IMR-90 (cell line): ENCODE measurements around the gene ATG3. TPM values are rescaled to one million over a fixed set of nuclear protein-coding genes. Genes with fewer than 3 reads are reported as not detected.
A peak's percentile ranks its signal among the peaks of the same experiment; 100 is the strongest.

Source experiments
- ATAC-seq: fragments of 200-7000 bp; cut with Tn5 transposase; 2 replicates; pipeline ENCODE4 v1.9.1; 2020; ENCODE audit warnings: low read depth, mild to moderate bottlenecking, moderate library complexity
- BruUV-seq: library from RNA; stranded (reverse); fragments of 400-500 nt; replicated peaks from 2 replicates; lab custom pipeline; 2021; lab: Mats Ljungman, UMichigan
- CTCF ChIA-PET: fragments of 300-600 bp; formaldehyde crosslinking; extraction: SDS; loops from one replicate; lab custom pipeline; 2021; ENCODE audit warnings: antibody characterized with exemption; lab: Yijun Ruan, JAX
- POLR2A ChIA-PET: fragments of 300-600 bp; sonication (Branson Sonifier 250); formaldehyde crosslinking; loops from one replicate; lab custom pipeline; 2022; ENCODE audit warnings: antibody characterized with exemption; ENCODE audit not compliant: unreplicated experiment; lab: Charles Lee
- DNase-seq: peaks from one replicate; pipeline ENCODE4 v3.0.0; 2013
- H2AFZ ChIP-seq: replicated peaks from 2 replicates; pipeline ENCODE3; 2013; ENCODE audit warnings: low read length, mild to moderate bottlenecking; ENCODE audit not compliant: poor library complexity
- H2AK5ac ChIP-seq: 2 replicates; pipeline ENCODE4 v1.6.1; 2013; ENCODE audit warnings: low read depth, low read length, inconsistent platforms
- H2AK9ac ChIP-seq: replicated peaks from 2 replicates; pipeline ENCODE3; 2013; ENCODE audit warnings: mild to moderate bottlenecking, low read depth, low read length, moderate library complexity; ENCODE audit not compliant: poor library complexity
- H2BK120ac ChIP-seq: 2 replicates; pipeline ENCODE4 v1.6.1; 2013; ENCODE audit warnings: low read depth, low read length, inconsistent platforms
- H2BK15ac ChIP-seq: 3 replicates; pipeline ENCODE4 v1.6.1; 2013; ENCODE audit warnings: low read depth, low read length, inconsistent platforms
- H2BK20ac ChIP-seq: 2 replicates; pipeline ENCODE4 v1.6.1; 2013; ENCODE audit warnings: low read depth, mild to moderate bottlenecking, inconsistent platforms, low read length, moderate library complexity
- H2BK5ac ChIP-seq: 2 replicates; pipeline ENCODE4 v1.6.1; 2013; ENCODE audit warnings: mild to moderate bottlenecking, low read depth, low read length, inconsistent platforms; ENCODE audit not compliant: poor library complexity, severe bottlenecking
- H3K14ac ChIP-seq: replicated peaks from 2 replicates; pipeline ENCODE4 v1.6.1; 2013; ENCODE audit warnings: low read depth, low read length, inconsistent platforms
- H3K18ac ChIP-seq: 2 replicates; pipeline ENCODE4 v1.6.1; 2013; ENCODE audit warnings: low read depth, low read length, control low read depth
- H3K23ac ChIP-seq: 2 replicates; pipeline ENCODE4 v1.6.1; 2013; ENCODE audit warnings: low read depth, low read length, inconsistent platforms
- H3K27ac ChIP-seq: 2 replicates; pipeline ENCODE4 v1.5.1; 2013; ENCODE audit warnings: mild to moderate bottlenecking, control low read depth, low read length; ENCODE audit not compliant: insufficient read depth
- H3K27me3 ChIP-seq: 2 replicates; pipeline ENCODE4 v1.6.1; 2013; ENCODE audit warnings: low read length; ENCODE audit not compliant: control insufficient read depth, insufficient read depth
- H3K36me3 ChIP-seq: 2 replicates; pipeline ENCODE4 v1.6.1; 2013; ENCODE audit warnings: low read length, mixed read lengths; ENCODE audit not compliant: control insufficient read depth, insufficient read depth
- H3K4ac ChIP-seq: 2 replicates; pipeline ENCODE4 v1.6.1; 2013; ENCODE audit warnings: low read depth, low read length, inconsistent platforms
- H3K4me1 ChIP-seq: 2 replicates; pipeline ENCODE4 v1.6.1; 2013; ENCODE audit warnings: low read length, mixed read lengths; ENCODE audit not compliant: control insufficient read depth, insufficient read depth
- H3K4me2 ChIP-seq: 2 replicates; pipeline ENCODE4 v1.6.1; 2013; ENCODE audit warnings: low read depth, mild to moderate bottlenecking, control low read depth, low read length, moderate library complexity
- H3K4me3 ChIP-seq: 2 replicates; pipeline ENCODE4 v1.5.1; 2013; ENCODE audit warnings: low read depth, mild to moderate bottlenecking, control low read depth, low read length, moderate library complexity; ENCODE audit not compliant: insufficient read depth
- H3K56ac ChIP-seq: 2 replicates; pipeline ENCODE4 v1.6.1; 2013; ENCODE audit warnings: low read length, inconsistent platforms; ENCODE audit not compliant: insufficient read depth; ENCODE audit errors: extremely low read depth
- H3K79me1 ChIP-seq, 2 experiments: 2 replicates each; pipeline ENCODE4 v1.6.1; 2013; ENCODE audit warnings: low read length in 2 of 2, inconsistent platforms in 1 of 2, low read depth in 1 of 2
- H3K9ac ChIP-seq: 2 replicates; pipeline ENCODE4 v1.6.1; 2013; ENCODE audit warnings: low read depth, low read length, control low read depth
- H3K9me1 ChIP-seq: 2 replicates; pipeline ENCODE4 v1.6.1; 2013; ENCODE audit warnings: low read length, inconsistent platforms; ENCODE audit not compliant: insufficient read depth
- H3K9me3 ChIP-seq: 2 replicates; pipeline ENCODE4 v1.6.1; 2013; ENCODE audit warnings: low read length; ENCODE audit not compliant: control insufficient read depth, insufficient read depth
- H4K20me1 ChIP-seq: 2 replicates; pipeline ENCODE4 v1.6.1; 2013; ENCODE audit warnings: low read length, inconsistent platforms; ENCODE audit not compliant: insufficient read depth
- H4K5ac ChIP-seq: 2 replicates; pipeline ENCODE4 v1.6.1; 2013; ENCODE audit warnings: mild to moderate bottlenecking, low read depth, low read length, control low read depth
- H4K8ac ChIP-seq, 2 experiments: 2 replicates each; pipeline ENCODE4 v1.6.1; 2013; ENCODE audit warnings: low read depth in 2 of 2, low read length in 2 of 2, control low read depth in 1 of 2, inconsistent platforms in 1 of 2
- H4K91ac ChIP-seq: 2 replicates; pipeline ENCODE4 v1.6.1; 2013; ENCODE audit warnings: low read depth, low read length, inconsistent platforms; ENCODE audit not compliant: insufficient read depth
- BHLHE40 ChIP-seq: fragments of 150-350 bp; IDR thresholded peaks from 2 replicates; pipeline ENCODE4 v1.6.1; 2016; ENCODE audit warnings: mild to moderate bottlenecking, low read depth, low read length
- CEBPB ChIP-seq: IDR thresholded peaks from 2 replicates; pipeline ENCODE4 v1.6.1; 2012; ENCODE audit warnings: low read depth, low read length, improper control_type of control experiment
- CHD1 ChIP-seq: IDR thresholded peaks from 2 replicates; pipeline ENCODE4 v1.6.1; 2012; ENCODE audit warnings: low read depth, low read length, improper control_type of control experiment
- CTCF ChIP-seq: conservative IDR thresholded peaks from 2 replicates; pipeline ENCODE4 v1.5.1; 2012; ENCODE audit warnings: mild to moderate bottlenecking, low read depth, low read length, improper control_type of control experiment
- ELK1 ChIP-seq: fragments of 150-350 bp; IDR thresholded peaks from 2 replicates; pipeline ENCODE4 v1.6.1; 2016; ENCODE audit warnings: low read depth, mild to moderate bottlenecking, low read length, moderate library complexity, borderline replicate concordance
- FOS ChIP-seq: fragments of 150-350 bp; IDR thresholded peaks from 2 replicates; pipeline ENCODE4 v1.6.1; 2016; ENCODE audit warnings: low read depth, low read length
- MAFK ChIP-seq: IDR thresholded peaks from 2 replicates; pipeline ENCODE4 v1.6.1; 2012; ENCODE audit warnings: low read depth, low read length, improper control_type of control experiment
- MAZ ChIP-seq: IDR thresholded peaks from 2 replicates; pipeline ENCODE4 v1.6.1; 2012; ENCODE audit warnings: low read depth, mild to moderate bottlenecking, low read length, improper control_type of control experiment, moderate library complexity, borderline replicate concordance
- MXI1 ChIP-seq: IDR thresholded peaks from 2 replicates; pipeline ENCODE4 v1.6.1; 2012; ENCODE audit warnings: low read depth, mild to moderate bottlenecking, low read length, moderate library complexity, borderline replicate concordance
- NFE2L2 ChIP-seq: fragments of 150-350 bp; IDR thresholded peaks from 2 replicates; pipeline ENCODE4 v1.6.1; 2016; ENCODE audit warnings: low read depth, mild to moderate bottlenecking, low read length
- POLR2A ChIP-seq: IDR thresholded peaks from 2 replicates; pipeline ENCODE4 v1.6.1; 2012; ENCODE audit warnings: mild to moderate bottlenecking, low read depth, low read length
- RAD21 ChIP-seq: IDR thresholded peaks from 2 replicates; pipeline ENCODE4 v1.6.1; 2012; ENCODE audit warnings: low read length, improper control_type of control experiment
- RCOR1 ChIP-seq: IDR thresholded peaks from 2 replicates; pipeline ENCODE4 v1.6.1; 2012; ENCODE audit warnings: mild to moderate bottlenecking, low read length, improper control_type of control experiment; ENCODE audit not compliant: insufficient replicate concordance
- RFX5 ChIP-seq: IDR thresholded peaks from 2 replicates; pipeline ENCODE4 v1.8.0; 2012; ENCODE audit warnings: low read depth, mild to moderate bottlenecking, low read length, moderate library complexity
- SMC3 ChIP-seq: fragments of 150-350 bp; IDR thresholded peaks from 2 replicates; pipeline ENCODE4 v1.6.1; 2016; ENCODE audit warnings: low read depth, mild to moderate bottlenecking, antibody characterized with exemption, low read length, moderate library complexity
- USF2 ChIP-seq: fragments of 150-350 bp; IDR thresholded peaks from 2 replicates; pipeline ENCODE4 v1.6.1; 2017; ENCODE audit warnings: mild to moderate bottlenecking, antibody characterized with exemption, low read length, low read depth
- WGBS, 2 experiments: methylation state at CpG; one replicate each; pipeline versions ENCODE4 v1.1.5 to v1.1.7; 2013; ENCODE audit warnings: missing lambda C conversion rate in 2 of 2; ENCODE audit not compliant: insufficient read length in 1 of 2; ENCODE audit errors: extremely low coverage in 2 of 2; 5-methylcytosine and 5-hydroxymethylcytosine counted together
- dilution Hi-C: fragments of 300-500 bp; cut with HindIII; formaldehyde crosslinking; loops from one replicate; pipeline ENCODE4 v1.14.3; 2018; ENCODE audit warnings: low sequenced_read_pairs; ENCODE audit not compliant: unreplicated experiment
- in situ Hi-C: fragments of 300-500 bp; cut with MboI; formaldehyde crosslinking; loops from 3 replicates; pipeline ENCODE4 v1.14.3; 2019; ENCODE audit warnings: low sequenced_read_pairs, inconsistent platforms, mixed read lengths
- intact Hi-C: fragments of 100-400 bp; cut with micrococcal nuclease; formaldehyde crosslinking; loops from 2 replicates; pipeline ENCODE4 v1.10.0; 2022
- polyA plus RNA-seq, 3 experiments: library from polyadenylated mRNA; depleted of rRNA; stranded (reverse); fragments of >200 nt; gene quantifications; 2 replicates each; pipeline ENCODE4 v1.2.3, GENCODE V29; 2012; ENCODE audit warnings: low replicate concordance in 1 of 3
- total RNA-seq: library from RNA; depleted of rRNA; stranded (reverse); fragments of >200 nt; gene quantifications from 2 replicates; pipeline ENCODE4 v1.2.3, GENCODE V29; 2012

The ATG3 gene
- total and polyA plus RNA-seq, 2 of the 4 experiments (the other 2 are of a cell fraction): 30.8 to 31.7 TPM

- BruUV-seq: no TSS peak
- intact Hi-C loops: no loop called here
- H3K23ac ChIP-seq: no peak overlapping the region
- no peak overlapping the region for H4K5ac ChIP-seq
- dilution Hi-C loops: no loop called here
- no peak overlapping the region for H2AK9ac ChIP-seq
- in situ Hi-C loops: no loop called here
- no peak overlapping the region for H3K27ac ChIP-seq
- H3K79me1 ChIP-seq: peaks cover 16 to 25% of the 10 kb centered on the region in 2 experiments; a peak in 3 of 4 replicates
- no peak overlapping the region for H2BK5ac ChIP-seq
- H3K18ac ChIP-seq: no peak overlapping the region
- H2BK120ac ChIP-seq: no peak overlapping the region
- no peak overlapping the region for H3K14ac ChIP-seq
- TF ChIP-seq ELK1 (no peak), BHLHE40 (no peak), POLR2A (no peak), CTCF (no peak), CEBPB (no peak), FOS (no peak), MAZ (no peak), SMC3 (no peak), RFX5 (no peak), RAD21 (no peak), MXI1 (no peak), MAFK (no peak), NFE2L2 (no peak), USF2 (no peak), RCOR1 (no peak), CHD1 (no peak)
- peaks cover 3% of the 10 kb centered on the region; the same call in 1 of the 2 replicates for H3K36me3 ChIP-seq
- CTCF ChIA-PET: no interaction called here
- POLR2A ChIA-PET: no interaction called here
- no peak overlapping the region for H2AK5ac ChIP-seq
- H4K8ac ChIP-seq: no peak overlapping the region
- H2BK15ac ChIP-seq: no peak overlapping the region
- no peak overlapping the region for H4K91ac ChIP-seq
- H3K4me2 ChIP-seq: peak overlapping the region; percentile 62
- H3K9ac ChIP-seq: no peak overlapping the region
- no CpG with 5 or more reads among the region's 1 CpG for WGBS, 2 experiments
- peak; percentile 72 for ATAC-seq
- H3K9me1 ChIP-seq: peaks cover 5% of the 10 kb centered on the region
- H3K9me3 ChIP-seq: no peaks in the 10 kb centered on the region
- H3K4me1 ChIP-seq: peaks cover 8% of the 10 kb centered on the region; the same call in 1 of the 2 replicates
- H2BK20ac ChIP-seq: no peak overlapping the region
- no peak overlapping the region for H3K4ac ChIP-seq
- peaks cover 9% of the 10 kb centered on the region; the same call in 1 of the 2 replicates for H4K20me1 ChIP-seq
- no peak overlapping the region for H2AFZ ChIP-seq
- no peak overlapping the region for H3K56ac ChIP-seq
- DNase-seq: peak; percentile 12
- H3K27me3 ChIP-seq: no peaks in the 10 kb centered on the region
- no peak overlapping the region for H3K4me3 ChIP-seq
Measured at GRCh38 chr3:112555535-112556170, 6.1 kb downstream of the ATG3 start.
